NCI-H345 treated with DMSO at 0.1 percent for 48 hours (cell line): ENCODE results near the gene PHF13.
"Not testable (repeated sequence)": the region's sequence is repeated elsewhere in the genome, so short reads cannot be mapped to it uniquely, and the experiment has no call there.

Experiments
- DNase-seq: peaks from one replicate; lab custom pipeline; 2025; ENCODE audit not compliant: unreplicated experiment; lab: John Stamatoyannopoulos, UW

Gene PHF13

GRCh38 chr1:6628971-6629479, 15.5 kb downstream of the PHF13 start:
- DNase-seq = no peak

DNA sequence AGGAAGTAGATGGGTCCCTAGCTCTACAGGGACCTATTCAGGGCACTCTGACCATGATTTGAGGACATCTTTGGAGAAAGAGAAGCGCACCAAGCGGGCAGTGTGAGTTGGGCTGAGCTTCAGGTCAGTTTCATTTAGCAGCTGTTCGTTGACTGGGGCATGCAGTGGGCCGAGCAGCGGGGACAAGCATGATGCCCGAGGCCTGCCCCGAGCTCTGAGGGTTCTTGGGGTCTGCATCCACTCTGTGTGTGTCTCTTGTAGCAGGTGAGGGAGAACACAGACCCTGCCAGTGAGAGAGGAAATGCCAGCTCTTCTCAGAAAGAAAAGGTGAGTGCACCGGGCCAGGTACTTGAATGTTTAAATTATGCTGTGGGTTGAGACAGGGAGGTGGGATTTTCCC, 16.5 kb downstream of the PHF13 start:
- no peak for DNase-seq

DNA sequence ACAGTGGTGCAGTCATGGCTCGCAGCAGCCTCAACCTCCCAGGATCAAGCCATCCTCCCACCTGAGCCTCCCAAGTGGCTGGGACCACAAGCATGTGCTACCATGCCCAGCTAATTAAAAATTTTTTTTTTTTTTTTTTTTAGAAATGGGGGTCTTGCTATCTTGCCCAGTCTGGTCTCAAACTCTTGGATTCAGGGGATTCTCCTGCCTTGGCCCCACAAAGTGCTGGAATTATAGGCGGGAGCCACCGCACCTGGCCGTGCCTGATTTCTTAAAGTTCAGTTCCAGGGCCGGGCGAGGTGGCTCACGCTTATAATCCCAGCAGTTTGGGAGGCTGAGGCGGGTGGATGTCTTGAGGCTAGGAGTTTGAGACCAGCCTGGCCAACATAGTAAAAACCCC, 17.5 kb downstream of the PHF13 start:
- no peak for DNase-seq

- DNase-seq = no peak
Observed at GRCh38 chr1:6632588-6633514, 19.3 kb downstream of the PHF13 start.

DNA sequence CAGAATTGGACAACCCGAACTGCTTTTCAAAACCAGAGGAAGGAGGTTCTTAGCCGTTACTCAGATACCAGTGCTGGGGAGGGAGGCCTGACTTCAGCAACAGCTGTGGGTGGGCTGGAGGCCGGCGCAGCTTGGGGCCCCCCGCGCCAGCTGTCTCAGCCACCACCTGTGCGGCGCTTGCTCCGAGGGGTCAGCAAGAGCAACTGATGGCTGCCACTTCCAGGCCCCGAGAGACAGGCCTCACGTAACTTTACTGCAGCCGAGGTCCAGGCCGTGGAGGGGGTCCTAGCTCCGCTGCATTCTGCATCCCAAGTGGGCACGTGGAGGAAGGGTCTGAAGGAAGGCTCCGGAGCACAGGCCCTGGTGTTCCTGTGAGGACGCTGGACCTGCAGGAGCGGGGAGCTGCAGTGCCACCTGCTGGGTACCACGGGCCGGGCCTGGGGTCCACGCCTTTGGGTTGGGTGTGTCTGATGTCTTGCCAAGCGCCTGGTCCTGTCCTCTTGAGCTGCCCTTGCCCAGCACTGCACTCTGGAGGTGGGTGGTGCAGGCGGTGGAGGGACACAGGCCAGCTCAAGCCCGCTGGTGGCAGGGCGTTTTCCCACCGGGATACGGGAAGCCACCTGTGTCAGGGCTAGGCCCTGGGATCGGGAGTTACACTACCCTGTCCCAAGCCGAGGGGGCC, 21.0 kb downstream of the PHF13 start:
- DNase-seq = no peak

DNA sequence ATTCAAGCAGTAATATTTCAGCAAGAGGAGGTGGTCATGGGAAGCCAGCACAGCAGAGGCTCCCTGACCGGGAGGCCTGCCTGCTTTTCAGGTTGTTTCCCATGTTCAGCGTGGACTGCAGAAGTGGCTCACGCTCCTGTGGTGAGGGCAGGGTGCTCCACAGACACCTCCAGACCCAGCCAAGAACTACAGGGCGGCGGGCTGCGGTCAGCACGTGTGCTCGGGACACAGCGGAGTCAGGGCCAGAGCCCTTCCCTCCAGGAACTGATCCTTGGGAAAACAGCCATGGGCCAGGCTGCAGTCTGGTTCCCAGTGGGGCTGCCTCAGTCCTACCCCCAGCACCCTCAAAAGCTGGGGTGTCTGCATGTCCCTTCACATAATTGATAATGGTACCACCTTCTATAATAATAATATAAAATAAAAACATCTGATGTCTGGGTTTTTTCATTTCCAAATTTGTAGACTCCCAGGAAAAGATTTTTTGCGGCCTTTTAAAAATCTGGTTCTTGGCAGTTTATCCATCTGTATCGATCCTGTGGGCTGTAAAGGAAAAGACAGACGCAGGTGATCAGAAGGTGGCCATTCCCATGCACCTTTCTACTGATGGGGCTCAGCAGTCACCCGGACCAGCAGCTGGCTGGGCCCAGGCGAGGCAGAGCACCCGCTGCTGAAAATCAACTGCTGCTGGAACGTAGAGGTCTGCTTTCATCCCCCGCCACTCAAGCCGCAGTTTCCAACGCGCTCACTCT, 21.8 kb downstream of the PHF13 start:
- DNase-seq = no peak

- DNase-seq = no peak
Observed at GRCh38 chr1:6635910-6636760, 22.6 kb downstream of the PHF13 start.

GRCh38 chr1:6636778-6637177, 23.2 kb downstream of the PHF13 start:
- not testable (repeated sequence) for DNase-seq

DNA sequence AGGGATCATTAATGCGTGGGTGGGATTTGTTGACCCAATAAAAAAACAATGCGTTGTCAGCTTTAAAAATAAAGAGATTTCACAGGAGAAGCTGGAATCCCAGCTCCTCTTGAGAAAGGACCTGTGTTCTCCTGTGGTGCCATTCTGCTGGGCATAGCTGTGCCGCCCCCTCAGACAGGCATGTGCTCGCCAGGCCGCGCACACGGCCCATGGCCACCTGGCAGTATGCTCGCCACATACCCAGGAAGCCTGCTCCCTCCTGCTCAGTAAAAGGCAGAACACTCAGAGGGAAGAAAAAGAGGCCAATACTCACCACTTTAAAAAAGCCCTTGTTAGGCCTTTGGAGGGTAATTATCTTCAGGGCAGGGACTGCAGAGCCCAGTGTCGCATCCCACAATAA, 24.2 kb downstream of the PHF13 start:
- DNase-seq = no peak

- DNase-seq = no peak
Observed at GRCh38 chr1:6638226-6638625, 24.7 kb downstream of the PHF13 start.

DNA sequence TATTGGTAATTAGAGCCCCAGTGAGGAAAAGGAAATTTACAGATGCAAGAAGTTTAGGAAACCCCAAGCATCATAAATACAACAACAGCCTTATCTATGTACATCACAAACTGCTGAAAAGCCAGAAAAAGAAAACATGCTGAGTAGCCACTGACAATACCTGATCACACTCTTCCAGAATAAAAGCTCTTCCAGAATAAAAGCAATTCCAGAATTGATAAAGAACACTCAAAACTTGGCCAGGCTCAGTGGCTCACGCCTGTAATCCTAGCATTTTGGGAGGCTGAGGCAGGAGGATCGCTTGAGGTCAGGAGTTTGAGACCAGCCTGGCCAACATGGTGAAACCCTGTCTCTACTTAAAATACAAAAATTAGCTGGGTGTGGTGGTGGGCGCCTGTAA, 27.3 kb downstream of the PHF13 start:
- DNase-seq = not testable (repeated sequence)

DNA sequence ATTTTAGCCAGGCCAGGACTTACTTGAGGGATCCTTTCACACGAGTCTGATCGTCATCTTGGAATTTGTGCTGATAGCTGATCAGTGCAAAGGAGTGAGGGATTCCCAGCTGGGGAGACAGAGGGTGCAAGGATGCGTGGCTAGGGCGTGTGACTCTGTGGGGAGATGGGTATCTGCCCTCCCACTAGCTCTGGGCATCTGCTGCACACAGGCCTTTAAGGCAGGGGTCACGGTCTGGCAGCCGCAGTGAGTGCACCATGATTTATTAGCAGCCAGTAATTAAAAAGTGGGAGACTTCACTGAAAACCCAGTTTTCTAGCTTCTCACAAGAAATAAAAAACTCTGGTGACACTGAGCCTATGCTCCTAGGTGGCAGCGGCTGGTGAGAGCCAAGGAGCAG, 31.5 kb downstream of the PHF13 start:
- DNase-seq = no peak

DNA sequence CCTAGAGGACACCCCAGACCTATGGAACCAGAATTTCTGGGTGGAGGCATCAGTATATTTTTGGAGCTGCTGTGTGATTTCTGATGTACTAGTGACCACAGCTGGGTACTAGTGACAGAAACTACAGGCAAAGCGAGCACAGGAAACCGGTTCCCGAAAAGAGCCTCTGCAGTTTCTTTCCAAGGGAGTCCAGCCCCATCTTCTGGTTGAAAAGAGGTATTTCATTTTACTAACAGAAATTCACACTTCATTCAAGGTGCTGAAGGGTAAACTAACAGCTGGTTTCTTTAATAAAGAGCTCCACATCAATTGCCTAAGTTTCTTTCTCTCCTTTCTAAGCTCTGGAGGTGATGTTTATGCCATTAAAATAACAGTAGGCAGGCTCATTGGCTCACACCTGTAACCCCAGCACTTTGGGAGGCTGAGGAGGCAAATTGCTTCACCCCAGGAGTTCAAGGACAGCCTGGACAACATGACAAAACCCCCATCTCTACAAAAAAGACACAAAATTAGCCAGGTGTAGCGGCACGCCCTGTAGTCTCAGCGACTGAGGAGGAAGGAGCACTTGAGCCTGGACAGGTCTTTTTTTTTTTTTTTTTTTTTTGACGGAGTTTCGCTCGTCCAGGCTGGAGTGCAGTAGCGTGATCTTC, 33.1 kb downstream of the PHF13 start:
- no peak for DNase-seq

- no peak for DNase-seq
Observed at GRCh38 chr1:6648556-6648955, 35.0 kb downstream of the PHF13 start.

GRCh38 chr1:6651909-6652308, 38.4 kb downstream of the PHF13 start:
- DNase-seq = no peak

GRCh38 chr1:6652986-6653385, 39.5 kb downstream of the PHF13 start:
- DNase-seq = no peak

- DNase-seq = no peak
Observed at GRCh38 chr1:6653436-6654290, 40.1 kb downstream of the PHF13 start.

DNA sequence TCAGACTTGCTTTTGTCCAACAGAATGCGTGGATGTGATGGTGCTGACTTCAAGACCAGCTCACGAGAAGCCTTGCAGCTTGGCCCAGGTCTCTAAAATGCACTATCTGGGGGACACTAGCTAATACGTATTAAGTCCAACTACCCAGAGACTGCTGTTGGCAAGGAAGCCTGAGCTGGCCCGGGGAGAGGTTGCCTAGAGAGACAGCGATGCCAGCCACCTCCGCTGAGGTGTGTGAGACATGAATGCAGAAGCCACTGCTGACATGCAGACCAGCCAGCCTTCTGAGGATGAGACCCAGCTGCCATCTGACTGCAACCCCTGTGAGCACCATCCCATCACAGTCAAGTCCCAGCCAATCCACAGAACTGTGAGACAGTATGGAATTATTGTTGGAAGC, 43.6 kb downstream of the PHF13 start:
- no peak for DNase-seq
